GM23338 (cell line): Measurements from ENCODE around the gene GRIFIN. TPM values are rescaled to one million over a fixed set of nuclear protein-coding genes. Genes with fewer than 3 reads are reported as not detected.

Experiments
- CREB1 ChIP-seq: fragments of 250-450 bp; sonication (Bioruptor Pico); IDR thresholded peaks from 2 replicates; pipeline ENCODE4 v1.5.0; 2020; ENCODE audit warnings: low read depth, mild to moderate bottlenecking, moderate library complexity
- CTCF ChIP-seq, 2 experiments: fragments of 200-600 bp in 1 of 2; sonication (generic) in 1 of 2; conservative IDR thresholded peaks; 2 replicates each; pipeline versions ENCODE4 v1.5.1 to v1.6.1; 2016 to 2017; ENCODE audit warnings: antibody characterized with exemption in 2 of 2, low read depth in 2 of 2, mild to moderate bottlenecking in 2 of 2, moderate library complexity in 1 of 2
- ETS1 ChIP-seq: IDR thresholded peaks from 2 replicates; pipeline ENCODE4 v1.6.1; 2016; ENCODE audit warnings: antibody characterized with exemption
- EZH2 ChIP-seq: fragments of 200-600 bp; sonication (generic); IDR thresholded peaks from one replicate; pipeline ENCODE4 v1.8.0; 2017; ENCODE audit warnings: antibody characterized with exemption, mild to moderate bottlenecking, low read depth; ENCODE audit not compliant: unreplicated experiment
- EZH2phosphoT487 ChIP-seq: fragments of 200-600 bp; sonication (generic); IDR thresholded peaks from one replicate; pipeline ENCODE4 v1.8.1; 2018; ENCODE audit warnings: antibody characterized with exemption; ENCODE audit not compliant: unreplicated experiment
- POLR2AphosphoS5 ChIP-seq: IDR thresholded peaks from 2 replicates; pipeline ENCODE4 v1.6.1; 2016; ENCODE audit warnings: antibody characterized with exemption, low read depth
- STAT1 ChIP-seq: IDR thresholded peaks from one replicate; pipeline ENCODE4 v1.6.1; 2016; ENCODE audit warnings: antibody characterized with exemption; ENCODE audit not compliant: unreplicated experiment
- ZNF331 ChIP-seq: fragments of 250-450 bp; sonication (Bioruptor Pico); IDR thresholded peaks from 2 replicates; pipeline ENCODE4 v1.5.0; 2020; ENCODE audit warnings: low read depth, mild to moderate bottlenecking, moderate library complexity
- ZNF462 ChIP-seq: fragments of 250-450 bp; sonication (Bioruptor Pico); IDR thresholded peaks from 2 replicates; pipeline ENCODE4 v1.5.0; 2020; ENCODE audit warnings: mild to moderate bottlenecking, moderate library complexity
- polyA plus RNA-seq: library from polyadenylated mRNA; unstranded; fragments of >200 nt; fragmentation: Nextera tagmentation; extraction: Ambion mirVana; gene quantifications from 2 replicates; pipeline ENCODE4 v1.2.1, GENCODE V29; 2016
- total RNA-seq: library from RNA; depleted of rRNA; stranded (reverse); fragments of >200 nt; shearing (Covaris generic); gene quantifications from 2 replicates; pipeline ENCODE4 v1.2.3, GENCODE V29; 2014

Gene GRIFIN
- total and polyA plus RNA-seq, 2 experiments from 2014 or later = not detected

GRCh38 chr7:2496375-2496774 is 20.2 kb upstream of the GRIFIN start (continued):
- TF ChIP-seq ZNF462 (CRISPR knock-in tag) = no peak
- no peak for TF ChIP-seq EZH2
- no peak for TF ChIP-seq STAT1
- no peak for TF ChIP-seq EZH2phosphoT487
- no peak for TF ChIP-seq ETS1
- TF ChIP-seq CTCF (conservative IDR thresholded peaks at IDR 0.05; ENCODE audit: low read depth in 2 of 2) = no peak
- no peak for TF ChIP-seq POLR2AphosphoS5
- no peak for TF ChIP-seq CREB1 (CRISPR knock-in tag)
- no peak for TF ChIP-seq ZNF331
